ENCODE results near the gene C14orf132.

DNA sequence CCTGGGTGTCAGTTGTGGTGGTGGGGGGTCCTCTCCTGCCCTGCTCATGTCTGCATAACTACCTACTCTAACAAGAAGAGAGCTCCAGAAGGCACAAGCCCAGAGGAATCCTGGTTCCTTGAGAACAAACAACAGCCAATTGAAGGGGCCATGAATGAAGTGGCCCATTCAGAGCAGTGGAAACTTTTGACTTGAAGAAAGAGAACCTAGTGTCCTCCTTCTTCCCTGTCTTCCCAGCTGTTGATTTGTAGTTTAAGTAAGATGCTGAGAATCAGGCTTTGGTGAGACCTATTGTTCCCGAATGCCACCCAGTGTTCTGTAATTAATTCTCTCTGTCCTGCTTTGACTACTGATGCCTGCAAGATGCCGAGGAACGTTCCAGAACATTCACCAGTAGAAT, 79.2 kb downstream of the C14orf132 start:
- TF ChIP-seq CTCF (IDR thresholded peaks at IDR 0.05) (no peak), POLR2AphosphoS5 (IDR thresholded peaks at IDR 0.05) (no peak), POLR2A (IDR thresholded peaks at IDR 0.05) (no peak), EP300 (IDR thresholded peaks at IDR 0.05; ENCODE audit: low read depth) (no peak)

Data from transverse colon (tissue), 4 donors.